ENCODE measurements around the gene CACNA2D3. TPM values are rescaled to one million over a fixed set of nuclear protein-coding genes. Genes with fewer than 3 reads are reported as not detected.

CACNA2D3 gene
- total RNA-seq, 1 experiment from 2014 or later, result not detected

- Histone ChIP-seq H3K79me2 (ENCODE audit: low read length) (no peaks in the 10 kb centered on the region), H3K4me1 (ENCODE audit: insufficient read depth, low read length) (no peaks in the 10 kb centered on the region), H3K4me2 (ENCODE audit: low read length) (no peak overlapping the region), H3K9me3 (ENCODE audit: low read length) (no peaks in the 10 kb centered on the region; the same call in 1 of the 2 replicates), H3K36me3 (ENCODE audit: low read depth, low read length) (no peaks in the 10 kb centered on the region), H2AFZ (ENCODE audit: low read length) (no peak overlapping the region), H3K9ac (ENCODE audit: low read length) (no peak overlapping the region), H3K9me2 (replicated peaks; ENCODE audit: low read length) (no peaks in the 10 kb centered on the region), H3K27ac (ENCODE audit: low read length) (no peak overlapping the region), H3F3A (ENCODE audit: low read length, unreplicated experiment) (no peaks in the 10 kb centered on the region), H4K20me1 (ENCODE audit: low read length) (no peaks in the 10 kb centered on the region), H3K4me3 (ENCODE audit: low read length) (no peak overlapping the region), H3K27me3 (ENCODE audit: low read length) (no peaks in the 10 kb centered on the region)
- BruUV-seq (replicated peaks), result no TSS peak
- ATAC-seq, result no peak
- DNase-seq, result no peak
- TF ChIP-seq EZH2 (IDR thresholded peaks at IDR 0.05; ENCODE audit: low read length, unreplicated experiment), result no peak
- no peak for TF ChIP-seq EZH2phosphoT487 (IDR thresholded peaks at IDR 0.05; ENCODE audit: borderline replicate concordance, low read length)
- TF ChIP-seq CTCF (conservative IDR thresholded peaks at IDR 0.05; ENCODE audit: low read depth, low read length), result no peak
- intact Hi-C loops (cut with micrococcal nuclease), result no loop called here
- ChIA-PET CTCF (no interaction called here), POLR2A (ENCODE audit: unreplicated experiment) (no interaction called here)
Observed at GRCh38 chr3:54713455-54713854, 591.1 kb downstream of the CACNA2D3 start.

GRCh38 chr3:54714035-54714434 is 591.7 kb downstream of the CACNA2D3 start:
- no peaks in the 10 kb centered on the region for H4K20me1 ChIP-seq (ENCODE audit: low read length)
- ATAC-seq, result no peak
- CTCF ChIA-PET, result no interaction called here

More at GRCh38 chr3:54714035-54714434, 591.7 kb downstream of the CACNA2D3 start:
- H3K9me2 ChIP-seq (replicated peaks; ENCODE audit: low read length), result no peaks in the 10 kb centered on the region
- H3F3A ChIP-seq (ENCODE audit: low read length, unreplicated experiment), result no peaks in the 10 kb centered on the region
- DNase-seq, result no peak
- no peak overlapping the region for H3K4me2 ChIP-seq (ENCODE audit: low read length)
- TF ChIP-seq EZH2phosphoT487 (IDR thresholded peaks at IDR 0.05; ENCODE audit: borderline replicate concordance, low read length) (no peak), CTCF (conservative IDR thresholded peaks at IDR 0.05; ENCODE audit: low read depth, low read length) (no peak), EZH2 (IDR thresholded peaks at IDR 0.05; ENCODE audit: low read length, unreplicated experiment) (no peak)
- POLR2A ChIA-PET (ENCODE audit: unreplicated experiment), result no interaction called here
- H3K27ac ChIP-seq (ENCODE audit: low read length), result no peak overlapping the region
- H3K9me3 ChIP-seq (ENCODE audit: low read length), result no peaks in the 10 kb centered on the region; the same call in 1 of the 2 replicates
- BruUV-seq (replicated peaks), result no TSS peak
- no peaks in the 10 kb centered on the region for H3K27me3 ChIP-seq (ENCODE audit: low read length)
- no peak overlapping the region for H3K9ac ChIP-seq (ENCODE audit: low read length)
- H3K36me3 ChIP-seq (ENCODE audit: low read depth, low read length), result no peaks in the 10 kb centered on the region
- intact Hi-C loops (cut with micrococcal nuclease), result no loop called here
- no peaks in the 10 kb centered on the region for H3K4me1 ChIP-seq (ENCODE audit: insufficient read depth, low read length)
- H3K79me2 ChIP-seq (ENCODE audit: low read length), result no peaks in the 10 kb centered on the region
- no peak overlapping the region for H3K4me3 ChIP-seq (ENCODE audit: low read length)
- no peak overlapping the region for H2AFZ ChIP-seq (ENCODE audit: low read length)
